Measurements from ENCODE around the gene DISC1.

DISC1 gene

DNA sequence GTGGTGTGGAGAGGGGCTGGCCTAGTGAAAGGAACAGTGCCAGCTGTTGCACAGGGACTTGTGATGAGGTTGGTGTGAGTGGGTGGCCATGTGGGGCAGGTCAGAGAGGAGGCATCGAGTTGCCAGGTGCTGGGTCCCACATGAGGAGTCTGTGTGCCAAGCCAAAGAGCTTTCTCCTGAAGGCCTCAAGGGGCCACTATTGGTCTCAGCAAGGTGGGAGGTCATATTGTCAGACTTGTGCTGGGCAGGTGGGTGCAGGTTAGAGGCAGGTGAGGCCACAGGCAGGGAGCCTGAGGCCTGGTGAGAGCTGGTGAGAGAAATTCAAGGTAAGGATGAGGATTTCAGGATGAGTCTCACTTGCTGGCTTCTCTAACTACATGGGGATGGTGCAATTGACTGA, 256.8 kb downstream of the DISC1 start:
- no peak for ATAC-seq
- TF ChIP-seq ZC3H10 (CRISPR knock-in tag; IDR thresholded peaks at IDR 0.05) (no peak), TCF4 (CRISPR knock-in tag; IDR thresholded peaks at IDR 0.05; ENCODE audit: borderline replicate concordance) (no peak), ZFP30 (CRISPR knock-in tag; IDR thresholded peaks at IDR 0.05) (no peak), ZNF8 (CRISPR knock-in tag; IDR thresholded peaks at IDR 0.05) (no peak), BACH2 (CRISPR knock-in tag; IDR thresholded peaks at IDR 0.05; ENCODE audit: borderline replicate concordance) (no peak), CSDC2 (CRISPR knock-in tag; IDR thresholded peaks at IDR 0.05) (no peak), GLIS3 (CRISPR knock-in tag; IDR thresholded peaks at IDR 0.05) (no peak), ZNF70 (CRISPR knock-in tag; IDR thresholded peaks at IDR 0.05) (no peak), ZNF565 (CRISPR knock-in tag; conservative IDR thresholded peaks at IDR 0.05; ENCODE audit: low read depth) (no peak), TOX (CRISPR knock-in tag; IDR thresholded peaks at IDR 0.05; ENCODE audit: borderline replicate concordance) (no peak), OSR1 (CRISPR knock-in tag; IDR thresholded peaks at IDR 0.05) (no peak)
- TF ChIP-seq, protein P1, sequence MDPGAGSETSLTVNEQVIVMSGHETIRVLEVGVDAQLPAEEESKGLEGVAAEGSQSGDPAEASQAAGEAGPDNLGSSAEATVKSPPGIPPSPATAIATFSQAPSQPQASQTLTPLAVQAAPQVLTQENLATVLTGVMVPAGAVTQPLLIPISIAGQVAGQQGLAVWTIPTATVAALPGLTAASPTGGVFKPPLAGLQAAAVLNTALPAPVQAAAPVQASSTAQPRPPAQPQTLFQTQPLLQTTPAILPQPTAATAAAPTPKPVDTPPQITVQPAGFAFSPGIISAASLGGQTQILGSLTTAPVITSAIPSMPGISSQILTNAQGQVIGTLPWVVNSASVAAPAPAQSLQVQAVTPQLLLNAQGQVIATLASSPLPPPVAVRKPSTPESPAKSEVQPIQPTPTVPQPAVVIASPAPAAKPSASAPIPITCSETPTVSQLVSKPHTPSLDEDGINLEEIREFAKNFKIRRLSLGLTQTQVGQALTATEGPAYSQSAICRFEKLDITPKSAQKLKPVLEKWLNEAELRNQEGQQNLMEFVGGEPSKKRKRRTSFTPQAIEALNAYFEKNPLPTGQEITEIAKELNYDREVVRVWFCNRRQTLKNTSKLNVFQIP (CRISPR knock-in tag; IDR thresholded peaks at IDR 0.05; ENCODE audit: borderline replicate concordance, low read depth), result no peak

DNA sequence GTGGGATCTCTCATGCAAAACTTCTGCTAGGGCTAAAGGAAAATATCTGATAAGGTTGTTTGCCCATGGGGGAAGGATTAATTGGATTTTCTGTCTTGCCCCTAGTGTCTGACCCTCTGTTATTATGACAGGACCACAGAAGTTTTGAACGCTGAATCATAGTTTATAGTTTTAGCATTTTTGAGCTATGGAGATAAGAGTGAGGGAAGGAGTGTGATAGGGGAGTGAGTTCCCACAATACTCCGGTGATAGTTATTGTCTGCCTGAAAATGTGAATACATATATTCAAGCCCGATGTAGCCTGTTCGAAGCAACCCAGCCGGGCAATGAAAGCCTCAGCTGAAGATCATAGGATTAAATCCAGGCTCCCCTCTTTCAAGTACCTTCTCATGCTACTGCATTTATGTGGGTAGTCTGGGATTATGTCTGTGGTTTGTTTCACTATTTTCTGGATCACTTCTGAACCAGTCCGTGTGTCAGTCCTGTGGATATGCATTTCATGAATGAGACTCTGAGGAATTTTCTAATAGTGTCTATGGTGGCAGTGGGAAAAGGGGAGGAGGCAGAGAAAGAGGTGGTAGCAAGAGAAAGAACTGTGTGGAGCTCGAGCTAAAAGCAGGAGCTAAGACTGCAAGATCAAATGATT, 258.7 kb downstream of the DISC1 start:
- ATAC-seq, result peak; percentile 78
- peak; percentile 51; the same call in 1 of the 2 replicates for TF ChIP-seq PATZ1 (CRISPR knock-in tag; IDR thresholded peaks at IDR 0.05; ENCODE audit: borderline replicate concordance)
- no peak for TF ChIP-seq CSDC2 (CRISPR knock-in tag; IDR thresholded peaks at IDR 0.05)
- no peak for TF ChIP-seq RARB (CRISPR knock-in tag; IDR thresholded peaks at IDR 0.05)
- peak; percentile 58 for TF ChIP-seq ISL1 (CRISPR knock-in tag; IDR thresholded peaks at IDR 0.05)

DNA sequence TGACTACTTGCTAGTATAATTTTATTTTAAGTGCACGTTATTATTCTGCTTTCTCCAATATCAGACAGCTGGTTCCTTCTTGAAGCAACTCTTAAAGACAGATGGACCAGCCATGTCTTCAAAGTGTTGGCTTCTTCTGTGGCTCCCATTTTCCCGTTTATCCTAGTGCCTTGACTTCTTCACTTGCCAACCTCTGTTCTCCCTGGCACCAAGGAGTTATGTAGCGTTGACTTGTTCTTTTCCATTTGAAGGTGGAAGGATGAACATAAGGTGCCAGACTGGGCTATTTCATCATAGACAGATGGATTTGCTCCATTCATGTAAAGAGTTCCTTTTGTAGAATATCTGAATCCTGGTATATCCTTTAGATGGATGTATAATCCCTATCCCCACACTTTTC, 260.6 kb downstream of the DISC1 start:
- TF ChIP-seq CSRNP3 (CRISPR knock-in tag; IDR thresholded peaks at IDR 0.05) (no peak), SNAI2 (CRISPR knock-in tag; IDR thresholded peaks at IDR 0.05) (no peak), TOX (CRISPR knock-in tag; IDR thresholded peaks at IDR 0.05; ENCODE audit: borderline replicate concordance) (no peak), ISL1 (CRISPR knock-in tag; IDR thresholded peaks at IDR 0.05) (no peak), GLIS3 (CRISPR knock-in tag; IDR thresholded peaks at IDR 0.05) (no peak), ZNF70 (CRISPR knock-in tag; IDR thresholded peaks at IDR 0.05) (no peak), ESRRG (CRISPR knock-in tag; IDR thresholded peaks at IDR 0.05) (no peak), TSHZ2 (CRISPR knock-in tag; IDR thresholded peaks at IDR 0.05) (no peak), PATZ1 (CRISPR knock-in tag; IDR thresholded peaks at IDR 0.05; ENCODE audit: borderline replicate concordance) (no peak), PPARA (CRISPR knock-in tag; IDR thresholded peaks at IDR 0.05; ENCODE audit: borderline replicate concordance) (no peak), TCF4 (CRISPR knock-in tag; IDR thresholded peaks at IDR 0.05; ENCODE audit: borderline replicate concordance) (no peak), ZC3H10 (CRISPR knock-in tag; IDR thresholded peaks at IDR 0.05) (no peak), BACH2 (CRISPR knock-in tag; IDR thresholded peaks at IDR 0.05; ENCODE audit: borderline replicate concordance) (no peak), ZNF565 (CRISPR knock-in tag; conservative IDR thresholded peaks at IDR 0.05; ENCODE audit: low read depth) (no peak), ARNTL (CRISPR knock-in tag; IDR thresholded peaks at IDR 0.05; ENCODE audit: borderline replicate concordance, low read depth) (no peak)
- TF ChIP-seq, protein P1 (CRISPR knock-in tag; IDR thresholded peaks at IDR 0.05; ENCODE audit: borderline replicate concordance, low read depth), result no peak
- TF ChIP-seq, protein P2, sequence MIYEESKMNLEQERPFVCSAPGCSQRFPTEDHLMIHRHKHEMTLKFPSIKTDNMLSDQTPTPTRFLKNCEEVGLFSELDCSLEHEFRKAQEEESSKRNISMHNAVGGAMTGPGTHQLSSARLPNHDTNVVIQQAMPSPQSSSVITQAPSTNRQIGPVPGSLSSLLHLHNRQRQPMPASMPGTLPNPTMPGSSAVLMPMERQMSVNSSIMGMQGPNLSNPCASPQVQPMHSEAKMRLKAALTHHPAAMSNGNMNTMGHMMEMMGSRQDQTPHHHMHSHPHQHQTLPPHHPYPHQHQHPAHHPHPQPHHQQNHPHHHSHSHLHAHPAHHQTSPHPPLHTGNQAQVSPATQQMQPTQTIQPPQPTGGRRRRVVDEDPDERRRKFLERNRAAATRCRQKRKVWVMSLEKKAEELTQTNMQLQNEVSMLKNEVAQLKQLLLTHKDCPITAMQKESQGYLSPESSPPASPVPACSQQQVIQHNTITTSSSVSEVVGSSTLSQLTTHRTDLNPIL (CRISPR knock-in tag; IDR thresholded peaks at IDR 0.05; ENCODE audit: low read depth), result no peak
- no peak for ATAC-seq
